Measurements from ENCODE around the gene NDOR1.
"Not testable (repeated sequence)": the region's sequence is repeated elsewhere in the genome, so short reads cannot be mapped to it uniquely, and the experiment has no call there.

NDOR1 gene

GRCh38 chr9:137245450-137246421 lies 40.2 kb downstream of the NDOR1 start:
- DNase-seq = no peak

- no peak for DNase-seq
These were observed 41.8 kb downstream of the NDOR1 start for GRCh38 chr9:137247135-137247915.

GRCh38 chr9:137247916-137248175 lies 42.3 kb downstream of the NDOR1 start:
- DNase-seq = no peak

GRCh38 chr9:137250329-137251193 lies 45.1 kb downstream of the NDOR1 start:
- DNase-seq = no peak

GRCh38 chr9:137251194-137251461 lies 45.6 kb downstream of the NDOR1 start, which contains the start of gene STPG3:
TSS of gene STPG3 (plus strand) at chr9:137251286. CDS start at chr9:137251287, 1 bp downstream.
- no peak for DNase-seq

GRCh38 chr9:137251490-137252268 lies 46.2 kb downstream of the NDOR1 start:
- DNase-seq = no peak

- DNase-seq = no peak
These were observed 47.3 kb downstream of the NDOR1 start for GRCh38 chr9:137252555-137253506.

GRCh38 chr9:137253717-137254623 lies 48.5 kb downstream of the NDOR1 start:
- DNase-seq = no peak

GRCh38 chr9:137254624-137255447 lies 49.3 kb downstream of the NDOR1 start, which contains the start of gene NELFB:
TSS of gene NELFB (plus strand) at chr9:137255327.
- DNase-seq = peak; percentile 96

GRCh38 chr9:137255448-137256114 lies 50.1 kb downstream of the NDOR1 start:
- DNase-seq = no peak

GRCh38 chr9:137256362-137256761 lies 50.9 kb downstream of the NDOR1 start:
- DNase-seq = no peak

GRCh38 chr9:137256856-137257255 lies 51.4 kb downstream of the NDOR1 start:
- no peak for DNase-seq

GRCh38 chr9:137262173-137262908 lies 56.8 kb downstream of the NDOR1 start:
- not testable (repeated sequence) for DNase-seq

GRCh38 chr9:137262909-137263285 lies 57.4 kb downstream of the NDOR1 start:
- no peak for DNase-seq

GRCh38 chr9:137263506-137263905 lies 58.0 kb downstream of the NDOR1 start:
- DNase-seq = no peak

GRCh38 chr9:137264067-137264466 lies 58.6 kb downstream of the NDOR1 start:
- DNase-seq = no peak

- DNase-seq = peak; percentile 22
These were observed 60.1 kb downstream of the NDOR1 start for GRCh38 chr9:137265496-137266161.

Data from femur (tissue), 1 donor.